Measurements from ENCODE around the gene C3orf33. TPM values are rescaled to one million over a fixed set of nuclear protein-coding genes. Genes with fewer than 3 reads are reported as not detected.
"Not testable (repeated sequence)": the region's sequence is repeated elsewhere in the genome, so short reads cannot be mapped to it uniquely, and the experiment has no call there.

C3orf33 gene
- polyA plus RNA-seq, 6 donors from 2014 or later: 1.5 to 5.9 (median 2.2) TPM

- H3K4me1 Mint-ChIP-seq; H3K4me3 Mint-ChIP-seq; DNase-seq; H3K27ac Mint-ChIP-seq; H3K36me3 Mint-ChIP-seq; ATAC-seq (ENCODE audit: low read depth in 2 of 2); H3K9me3 Mint-ChIP-seq: not testable (repeated sequence)
- peaks cover 6 to 18% (median 13%) of the 10 kb centered on the region in 3 donors for H3K27me3 Mint-ChIP-seq
Observed at GRCh38 chr3:155813224-155813623, 7.1 kb upstream of the C3orf33 start.

- Mint-ChIP-seq H3K27me3 (peaks cover 6 to 18% (median 13%) of the 10 kb centered on the region in 3 donors), H3K4me1 (peaks cover 3 to 14% (median 8%) of the 10 kb centered on the region in 3 donors), H3K27ac (no peak overlapping the region), H3K9me3 (no peaks in the 10 kb centered on the region), H3K4me3 (peak overlapping the region in 1 of 8 donors; percentile 46), H3K36me3 (no peaks in the 10 kb centered on the region)
- ATAC-seq (ENCODE audit: low read depth in 2 of 2) (no peak), DNase-seq (no peak)
Observed at GRCh38 chr3:155809181-155809580, 3.1 kb upstream of the C3orf33 start.

- Mint-ChIP-seq H3K36me3 (no peaks in the 10 kb centered on the region), H3K4me3 (peak overlapping the region in 1 of 8 donors; percentile 69), H3K4me1 (peaks cover 3 to 14% (median 8%) of the 10 kb centered on the region in 3 donors), H3K27me3 (peaks cover 6 to 18% (median 13%) of the 10 kb centered on the region in 3 donors), H3K9me3 (no peaks in the 10 kb centered on the region), H3K27ac (no peak overlapping the region)
- ATAC-seq (ENCODE audit: low read depth in 2 of 2): no peak
- no peak for DNase-seq
Observed at GRCh38 chr3:155807823-155808222, 1.7 kb upstream of the C3orf33 start.

GRCh38 chr3:155805204-155805801 lies 775 bp downstream of the C3orf33 start:
- Mint-ChIP-seq H3K9me3 (no peaks in the 10 kb centered on the region), H3K4me1 (peaks cover 3 to 14% (median 8%) of the 10 kb centered on the region in 3 donors), H3K4me3 (peak overlapping the region; percentile 80 to 92 (median 90)), H3K36me3 (no peaks in the 10 kb centered on the region), H3K27ac (peak overlapping the region in 3 of 6 donors; percentile 51 to 78 (median 72)), H3K27me3 (peaks cover 6 to 9% (median 6%) of the 10 kb centered on the region in 3 donors)
- DNase-seq (no peak), ATAC-seq (ENCODE audit: low read depth in 2 of 2) (peak in 1 of 2 donors; percentile 1)

- H3K4me3 Mint-ChIP-seq: peak overlapping the region in 4 of 8 donors; percentile 7 to 90 (median 36)
- peaks cover 3 to 14% (median 8%) of the 10 kb centered on the region in 3 donors for H3K4me1 Mint-ChIP-seq
- no peaks in the 10 kb centered on the region for H3K9me3 Mint-ChIP-seq
- H3K27ac Mint-ChIP-seq: peak overlapping the region in 2 of 6 donors; percentile 19 to 59
- H3K36me3 Mint-ChIP-seq: no peaks in the 10 kb centered on the region
- H3K27me3 Mint-ChIP-seq: peaks cover 3 to 4% (median 3%) of the 10 kb centered on the region in 3 donors
- DNase-seq (no peak), ATAC-seq (ENCODE audit: low read depth in 2 of 2) (no peak)
Observed at GRCh38 chr3:155804323-155804722, 1.8 kb downstream of the C3orf33 start.

GRCh38 chr3:155792532-155792931 lies 13.5 kb downstream of the C3orf33 start:
- DNase-seq (no peak), ATAC-seq (ENCODE audit: low read depth in 2 of 2) (no peak)
- H3K9me3 Mint-ChIP-seq: peaks cover 0 to 6% (median 2%) of the 10 kb centered on the region in 7 donors
- H3K4me1 Mint-ChIP-seq: no peaks in the 10 kb centered on the region
- H3K4me3 Mint-ChIP-seq: no peak overlapping the region
- no peaks in the 10 kb centered on the region for H3K27me3 Mint-ChIP-seq
- peaks cover 18 to 20% of the 10 kb centered on the region in 2 donors for H3K36me3 Mint-ChIP-seq
- no peak overlapping the region for H3K27ac Mint-ChIP-seq

GRCh38 chr3:155791190-155791589 lies 14.9 kb downstream of the C3orf33 start:
- Mint-ChIP-seq H3K4me1 (peaks cover 0 to 1% (median 0%) of the 10 kb centered on the region in 3 donors), H3K27ac (no peak overlapping the region), H3K36me3 (peaks cover 20% of the 10 kb centered on the region in 2 donors), H3K27me3 (no peaks in the 10 kb centered on the region), H3K4me3 (no peak overlapping the region), H3K9me3 (peaks cover 0 to 6% (median 2%) of the 10 kb centered on the region in 7 donors)
- DNase-seq (no peak), ATAC-seq (ENCODE audit: low read depth in 2 of 2) (no peak)

- H3K27ac Mint-ChIP-seq: no peak overlapping the region
- ATAC-seq (ENCODE audit: low read depth in 2 of 2) (no peak), DNase-seq (no peak)
- H3K9me3 Mint-ChIP-seq: peaks cover 0 to 6% (median 2%) of the 10 kb centered on the region in 7 donors
- H3K4me1 Mint-ChIP-seq: peaks cover 3 to 9% (median 4%) of the 10 kb centered on the region in 3 donors
- H3K27me3 Mint-ChIP-seq: no peaks in the 10 kb centered on the region
- peaks cover 22 to 27% of the 10 kb centered on the region in 2 donors for H3K36me3 Mint-ChIP-seq
- no peak overlapping the region for H3K4me3 Mint-ChIP-seq
Observed at GRCh38 chr3:155790272-155790925, 15.7 kb downstream of the C3orf33 start.

- peaks cover 3 to 11% (median 4%) of the 10 kb centered on the region in 3 donors for H3K4me1 Mint-ChIP-seq
- no peaks in the 10 kb centered on the region for H3K27me3 Mint-ChIP-seq
- H3K36me3 Mint-ChIP-seq: peaks cover 8 to 12% of the 10 kb centered on the region in 2 donors
- no peak for ATAC-seq (ENCODE audit: low read depth in 2 of 2)
- peak overlapping the region in 3 of 6 donors; percentile 67 to 95 (median 79) for H3K27ac Mint-ChIP-seq
- no peak for DNase-seq
- no peak overlapping the region for H3K4me3 Mint-ChIP-seq
- peaks cover 0 to 18% (median 9%) of the 10 kb centered on the region in 7 donors for H3K9me3 Mint-ChIP-seq
Observed at GRCh38 chr3:155785662-155786295, 20.3 kb downstream of the C3orf33 start.

GRCh38 chr3:155782390-155782953 lies 23.6 kb downstream of the C3orf33 start:
- no peak for ATAC-seq (ENCODE audit: low read depth in 2 of 2)

GRCh38 chr3:155780291-155780690 lies 25.8 kb downstream of the C3orf33 start:
- no peak overlapping the region for H3K4me3 Mint-ChIP-seq
- ATAC-seq (ENCODE audit: low read depth in 2 of 2): no peak
- H3K27me3 Mint-ChIP-seq: no peaks in the 10 kb centered on the region
- no peak overlapping the region for H3K27ac Mint-ChIP-seq
- peaks cover 0 to under 1% (median 0%) of the 10 kb centered on the region in 3 donors for H3K4me1 Mint-ChIP-seq
- H3K36me3 Mint-ChIP-seq: peaks cover 14 to 20% of the 10 kb centered on the region in 2 donors
- H3K9me3 Mint-ChIP-seq: peaks cover 0 to 18% (median 9%) of the 10 kb centered on the region in 7 donors
- no peak for DNase-seq

More at GRCh38 chr3:155782390-155782953, 23.6 kb downstream of the C3orf33 start:
- H3K27ac Mint-ChIP-seq: no peak overlapping the region
- peaks cover 22 to 24% of the 10 kb centered on the region in 2 donors for H3K36me3 Mint-ChIP-seq
- DNase-seq: no peak
- peaks cover 0 to 18% (median 9%) of the 10 kb centered on the region in 7 donors for H3K9me3 Mint-ChIP-seq
- H3K4me1 Mint-ChIP-seq: peaks cover 3 to 11% (median 4%) of the 10 kb centered on the region in 3 donors
- peak overlapping the region in 1 of 8 donors; percentile 48 for H3K4me3 Mint-ChIP-seq
- H3K27me3 Mint-ChIP-seq: no peaks in the 10 kb centered on the region

- Mint-ChIP-seq H3K27me3 (no peaks in the 10 kb centered on the region), H3K27ac (no peak overlapping the region), H3K36me3 (peaks cover 14 to 25% of the 10 kb centered on the region in 2 donors), H3K9me3 (peaks cover 0 to 17% (median 9%) of the 10 kb centered on the region in 7 donors), H3K4me3 (no peak overlapping the region), H3K4me1 (no peaks in the 10 kb centered on the region)
- ATAC-seq (ENCODE audit: low read depth in 2 of 2) (no peak), DNase-seq (no peak)
Observed at GRCh38 chr3:155778462-155778861, 27.6 kb downstream of the C3orf33 start.

GRCh38 chr3:155772801-155773200 lies 33.3 kb downstream of the C3orf33 start:
- DNase-seq (no peak), ATAC-seq (ENCODE audit: low read depth in 2 of 2) (no peak)
- H3K36me3 Mint-ChIP-seq: peaks cover 8 to 26% of the 10 kb centered on the region in 2 donors
- H3K27ac Mint-ChIP-seq: no peak overlapping the region
- peaks cover 0 to 13% (median 7%) of the 10 kb centered on the region in 7 donors for H3K9me3 Mint-ChIP-seq
- H3K4me3 Mint-ChIP-seq: no peak overlapping the region
- H3K27me3 Mint-ChIP-seq: no peaks in the 10 kb centered on the region
- H3K4me1 Mint-ChIP-seq: no peaks in the 10 kb centered on the region

All from naive B cell (primary cell).